Stomach (tissue), 9 donors: ENCODE measurements around the gene PKHD1. TPM values are rescaled to one million over a fixed set of nuclear protein-coding genes. Genes with fewer than 3 reads are reported as not detected.

ENCODE experiments used
- DNase-seq, 2 donors: peaks; one replicate each; pipeline versions ENCODE4 v3.0.0 to v3.0.0-alpha.2; 2013 to 2019
- H3K27ac ChIP-seq, 5 donors: fragments of 200-600 bp in 4 of 5; sonication (generic) in 4 of 5; one replicate each; pipeline ENCODE4 v1.5.1; 2013 to 2019; ENCODE audit warnings: mild to moderate bottlenecking in 1 of 5, moderate library complexity in 1 of 5
- H3K27me3 ChIP-seq, 3 donors: fragments of 200-600 bp; sonication (generic); one replicate each; pipeline ENCODE4 v1.5.1; 2017 to 2019; ENCODE audit warnings: mixed run types in 1 of 3
- H3K36me3 ChIP-seq, 4 donors: fragments of 200-600 bp; sonication (generic); 1 replicate in 3 of 4; 2 replicates in 1 of 4; pipeline ENCODE4 v1.5.1; 2016 to 2019
- H3K4me1 ChIP-seq, 4 donors: fragments of 200-600 bp; sonication (generic); one replicate each; pipeline ENCODE4 v1.5.1; 2016 to 2019
- H3K4me3 ChIP-seq, 4 donors: fragments of 200-600 bp; sonication (generic) in 3 of 4; one replicate each; pipeline ENCODE4 v1.5.1; 2016 to 2019; ENCODE audit warnings: mild to moderate bottlenecking in 1 of 4
- H3K9me3 ChIP-seq, 4 donors: fragments of 200-600 bp; sonication (generic); one replicate each; pipeline ENCODE4 v1.5.1; 2016 to 2019
- CTCF ChIP-seq, 7 experiments: fragments of 450-650 bp in 4 of 7; fragments of 200-600 bp in 3 of 7; sonication (generic) in 3 of 7; IDR thresholded peaks; one replicate each; pipeline ENCODE4 v1.5.1; 2016 to 2019; ENCODE audit warnings: antibody characterized with exemption in 7 of 7, control low read depth in 2 of 7, mild to moderate bottlenecking in 1 of 7
- EP300 ChIP-seq: sonication (generic); formaldehyde crosslinking; IDR thresholded peaks from one replicate; pipeline ENCODE4 v1.6.1; 2017; ENCODE audit warnings: antibody characterized with exemption
- POLR2A ChIP-seq, 4 donors: fragments of 450-650 bp; IDR thresholded peaks; one replicate each; pipeline ENCODE4 v1.6.1; 2016; ENCODE audit warnings: antibody characterized with exemption in 4 of 4, control low read depth in 2 of 4, mild to moderate bottlenecking in 1 of 4, moderate library complexity in 1 of 4
- POLR2AphosphoS5 ChIP-seq, 3 donors: sonication (generic); formaldehyde crosslinking; IDR thresholded peaks; one replicate each; pipeline ENCODE4 v1.6.1; 2016; ENCODE audit warnings: antibody characterized with exemption in 3 of 3
- WGBS, 5 donors: extraction: QIAGEN DNeasy Blood & Tissue Kit in 3 of 5; methylation state at CpG; one replicate each; pipeline versions ENCODE4 v1.1.5 to v1.1.7; 2013 to 2018; 5-methylcytosine and 5-hydroxymethylcytosine counted together
- intact Hi-C: fragments of 100-400 bp; cut with DNase I; formaldehyde crosslinking; loops from one replicate; pipeline ENCODE4 v1.15.1; 2023; ENCODE audit warnings: low total_unique reads
- polyA plus RNA-seq, 3 donors: library from polyadenylated mRNA; stranded (reverse); fragments of 200-250 nt; gene quantifications; one replicate each; pipeline ENCODE4 v1.2.3, GENCODE V29; 2013
- total RNA-seq, 5 donors: library from RNA; depleted of rRNA; stranded (reverse); fragments of >200 nt; gene quantifications; one replicate each; pipeline versions ENCODE4 v1.1.0 to v1.2.3, GENCODE V29; 2014 to 2016
- donor health status: healthy with polysubstance abuse.
- donor health status: Bipolar disorder and iron deficiency.
- donor health status: healthy.

Gene PKHD1
- total and polyA plus RNA-seq, 8 donors: 0.19 to 19.2 (median 4.6) TPM; not detected in 2

- 89 to 93% (median 91%) methylated on average over 6 of the region's 6 CpGs for WGBS, 5 donors
- intact Hi-C loops: no loop called here
- H3K4me3 ChIP-seq: no peak overlapping the region
- no peaks in the 10 kb centered on the region for H3K9me3 ChIP-seq
- H3K4me1 ChIP-seq: no peaks in the 10 kb centered on the region
- DNase-seq: no peak
- H3K27me3 ChIP-seq: no peaks in the 10 kb centered on the region
- no peak overlapping the region for H3K27ac ChIP-seq
- H3K36me3 ChIP-seq: no peaks in the 10 kb centered on the region
- no peak for TF ChIP-seq EP300
- TF ChIP-seq POLR2A (IDR thresholded peaks at IDR 0.05): no peak
- TF ChIP-seq POLR2AphosphoS5 (IDR thresholded peaks at IDR 0.05): no peak
- TF ChIP-seq CTCF (IDR thresholded peaks at IDR 0.05): no peak
Observed at GRCh38 chr6:51996296-51996947, 91.0 kb downstream of the PKHD1 start.

GRCh38 chr6:51995214-51995755 is 92.1 kb downstream of the PKHD1 start:
- H3K27ac ChIP-seq: no peak overlapping the region
- no peaks in the 10 kb centered on the region for H3K9me3 ChIP-seq
- no peak overlapping the region for H3K4me3 ChIP-seq
- H3K27me3 ChIP-seq: no peaks in the 10 kb centered on the region
- TF ChIP-seq EP300 (no peak), POLR2AphosphoS5 (IDR thresholded peaks at IDR 0.05) (no peak)
- intact Hi-C loops: no loop called here
- WGBS, 5 donors: 25 to 62% (median 35%) methylated on average over 1 of the region's 1 CpG
- DNase-seq: no peak
- no peaks in the 10 kb centered on the region for H3K36me3 ChIP-seq
- no peaks in the 10 kb centered on the region for H3K4me1 ChIP-seq

GRCh38 chr6:51992876-51993275 is 94.5 kb downstream of the PKHD1 start:
- 61 to 85% (median 75%) methylated on average over 3 of the region's 3 CpGs for WGBS, 5 donors

GRCh38 chr6:51989789-51990188 is 97.6 kb downstream of the PKHD1 start:
- no peaks in the 10 kb centered on the region for H3K36me3 ChIP-seq
- no peak overlapping the region for H3K27ac ChIP-seq
- intact Hi-C loops: no loop called here
- no peaks in the 10 kb centered on the region for H3K27me3 ChIP-seq
- no peak for DNase-seq
- WGBS, 5 donors: 73 to 97% (median 88%) methylated on average over 1 of the region's 1 CpG
- H3K4me3 ChIP-seq: no peak overlapping the region
- TF ChIP-seq EP300 (no peak), POLR2AphosphoS5 (IDR thresholded peaks at IDR 0.05) (no peak), POLR2A (IDR thresholded peaks at IDR 0.05) (no peak), CTCF (IDR thresholded peaks at IDR 0.05) (no peak)
- no peaks in the 10 kb centered on the region for H3K4me1 ChIP-seq
- no peaks in the 10 kb centered on the region for H3K9me3 ChIP-seq

More at GRCh38 chr6:51992876-51993275, 94.5 kb downstream of the PKHD1 start:
- Histone ChIP-seq H3K4me1 (no peaks in the 10 kb centered on the region), H3K27me3 (no peaks in the 10 kb centered on the region), H3K4me3 (no peak overlapping the region), H3K36me3 (no peaks in the 10 kb centered on the region), H3K9me3 (no peaks in the 10 kb centered on the region), H3K27ac (no peak overlapping the region)
- intact Hi-C loops: no loop called here
- no peak for DNase-seq
- TF ChIP-seq EP300 (no peak), CTCF (IDR thresholded peaks at IDR 0.05) (no peak), POLR2A (IDR thresholded peaks at IDR 0.05) (no peak), POLR2AphosphoS5 (IDR thresholded peaks at IDR 0.05) (no peak)

- DNase-seq: peak in 1 of 2 donors; percentile 27
- Histone ChIP-seq H3K4me1 (no peaks in the 10 kb centered on the region), H3K27ac (no peak overlapping the region), H3K36me3 (no peaks in the 10 kb centered on the region), H3K4me3 (no peak overlapping the region), H3K27me3 (no peaks in the 10 kb centered on the region), H3K9me3 (no peaks in the 10 kb centered on the region)
- TF ChIP-seq CTCF (IDR thresholded peaks at IDR 0.05) (no peak), POLR2AphosphoS5 (IDR thresholded peaks at IDR 0.05) (peak in 1 of 3 donors; percentile 29), POLR2A (IDR thresholded peaks at IDR 0.05) (no peak), EP300 (no peak)
- 35 to 64% (median 42%) methylated on average over 5 of the region's 5 CpGs for WGBS, 5 donors
- intact Hi-C loops: no loop called here
Observed at GRCh38 chr6:51986864-51987263, 100.5 kb downstream of the PKHD1 start.
